ENCODE measurements around the gene APH1A. TPM values are rescaled to one million over a fixed set of nuclear protein-coding genes. Genes with fewer than 3 reads are reported as not detected.

Gene APH1A
- total and polyA plus RNA-seq, 9 of the 15 experiments (the other 6 are each of a cell fraction or from before 2014, with no cell fraction given) = 5.6 to 123 (median 77.0) TPM

DNA sequence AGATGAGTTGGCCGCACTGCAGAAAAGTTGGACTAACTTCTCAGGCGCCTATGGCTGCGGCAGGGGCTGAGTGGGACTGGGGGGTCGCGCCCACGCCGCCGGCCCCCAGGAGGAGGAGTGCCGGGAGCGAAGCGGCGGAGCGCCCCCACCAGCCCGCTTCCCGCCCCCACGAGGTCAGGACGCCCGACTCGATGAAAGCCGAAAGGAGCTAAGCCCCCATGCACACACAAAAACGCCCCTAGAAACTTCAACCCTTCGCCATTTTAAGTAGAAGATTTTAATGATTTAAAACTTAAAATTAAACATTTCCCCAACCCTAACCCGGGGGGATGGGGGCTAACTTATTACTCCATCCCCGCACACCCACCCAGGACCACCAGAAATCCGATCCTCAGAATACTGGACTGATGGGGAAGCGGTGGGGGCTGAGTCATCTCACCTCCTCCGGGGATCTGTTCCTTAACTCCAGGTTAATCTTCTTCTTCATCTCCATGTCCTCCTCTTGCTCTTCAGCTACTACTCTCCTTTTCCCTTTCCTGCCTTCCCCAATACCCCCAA lies 33.4 kb downstream of the APH1A start (continued):
- TF ChIP-seq NFYB (IDR thresholded peaks at IDR 0.05; ENCODE audit: extremely low read depth, insufficient read length) (no peak), ZNF24 (IDR thresholded peaks at IDR 0.05) (no peak), POLR2AphosphoS5 (IDR thresholded peaks at IDR 0.05; ENCODE audit: control insufficient read depth, insufficient read depth, low read depth, low read length) (no peak), RBFOX2 (IDR thresholded peaks at IDR 0.05; ENCODE audit: low read depth, low read length) (peak; percentile 72), DIDO1 (tag; IDR thresholded peaks at IDR 0.05; ENCODE audit: low read depth) (no peak), ZNF444 (CRISPR knock-in tag; IDR thresholded peaks at IDR 0.05) (no peak), MXI1 (IDR thresholded peaks at IDR 0.05; ENCODE audit: low read depth, low read length) (0 out of 2 replicates have a peak, but pooled peaks have one; percentile 8), ZNF282 (CRISPR knock-in tag; IDR thresholded peaks at IDR 0.05) (0 out of 2 replicates have a peak, but pooled peaks have one; percentile 10), BRD4 (IDR thresholded peaks at IDR 0.05) (peak; percentile 3; the same call in 1 of the 2 replicates), ZSCAN32 (CRISPR knock-in tag; IDR thresholded peaks at IDR 0.05) (no peak), HMG20B (CRISPR knock-in tag; IDR thresholded peaks at IDR 0.05) (no peak), EGR1 (conservative IDR thresholded peaks at IDR 0.05) (peak; percentile 81)
- TF ChIP-seq, protein P1, sequence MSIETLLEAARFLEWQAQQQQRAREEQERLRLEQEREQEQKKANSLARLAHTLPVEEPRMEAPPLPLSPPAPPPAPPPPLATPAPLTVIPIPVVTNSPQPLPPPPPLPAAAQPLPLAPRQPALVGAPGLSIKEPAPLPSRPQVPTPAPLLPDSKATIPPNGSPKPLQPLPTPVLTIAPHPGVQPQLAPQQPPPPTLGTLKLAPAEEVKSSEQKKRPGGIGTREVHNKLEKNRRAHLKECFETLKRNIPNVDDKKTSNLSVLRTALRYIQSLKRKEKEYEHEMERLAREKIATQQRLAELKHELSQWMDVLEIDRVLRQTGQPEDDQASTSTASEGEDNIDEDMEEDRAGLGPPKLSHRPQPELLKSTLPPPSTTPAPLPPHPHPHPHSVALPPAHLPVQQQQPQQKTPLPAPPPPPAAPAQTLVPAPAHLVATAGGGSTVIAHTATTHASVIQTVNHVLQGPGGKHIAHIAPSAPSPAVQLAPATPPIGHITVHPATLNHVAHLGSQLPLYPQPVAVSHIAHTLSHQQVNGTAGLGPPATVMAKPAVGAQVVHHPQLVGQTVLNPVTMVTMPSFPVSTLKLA (conservative IDR thresholded peaks at IDR 0.05) = no peak
- TF ChIP-seq, protein P2, sequence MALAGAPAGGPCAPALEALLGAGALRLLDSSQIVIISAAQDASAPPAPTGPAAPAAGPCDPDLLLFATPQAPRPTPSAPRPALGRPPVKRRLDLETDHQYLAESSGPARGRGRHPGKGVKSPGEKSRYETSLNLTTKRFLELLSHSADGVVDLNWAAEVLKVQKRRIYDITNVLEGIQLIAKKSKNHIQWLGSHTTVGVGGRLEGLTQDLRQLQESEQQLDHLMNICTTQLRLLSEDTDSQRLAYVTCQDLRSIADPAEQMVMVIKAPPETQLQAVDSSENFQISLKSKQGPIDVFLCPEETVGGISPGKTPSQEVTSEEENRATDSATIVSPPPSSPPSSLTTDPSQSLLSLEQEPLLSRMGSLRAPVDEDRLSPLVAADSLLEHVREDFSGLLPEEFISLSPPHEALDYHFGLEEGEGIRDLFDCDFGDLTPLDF (CRISPR knock-in tag; IDR thresholded peaks at IDR 0.05) = no peak
- TF ChIP-seq, protein P3, sequence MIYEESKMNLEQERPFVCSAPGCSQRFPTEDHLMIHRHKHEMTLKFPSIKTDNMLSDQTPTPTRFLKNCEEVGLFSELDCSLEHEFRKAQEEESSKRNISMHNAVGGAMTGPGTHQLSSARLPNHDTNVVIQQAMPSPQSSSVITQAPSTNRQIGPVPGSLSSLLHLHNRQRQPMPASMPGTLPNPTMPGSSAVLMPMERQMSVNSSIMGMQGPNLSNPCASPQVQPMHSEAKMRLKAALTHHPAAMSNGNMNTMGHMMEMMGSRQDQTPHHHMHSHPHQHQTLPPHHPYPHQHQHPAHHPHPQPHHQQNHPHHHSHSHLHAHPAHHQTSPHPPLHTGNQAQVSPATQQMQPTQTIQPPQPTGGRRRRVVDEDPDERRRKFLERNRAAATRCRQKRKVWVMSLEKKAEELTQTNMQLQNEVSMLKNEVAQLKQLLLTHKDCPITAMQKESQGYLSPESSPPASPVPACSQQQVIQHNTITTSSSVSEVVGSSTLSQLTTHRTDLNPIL (CRISPR knock-in tag; IDR thresholded peaks at IDR 0.05) = no peak
- TF ChIP-seq, protein P4, sequence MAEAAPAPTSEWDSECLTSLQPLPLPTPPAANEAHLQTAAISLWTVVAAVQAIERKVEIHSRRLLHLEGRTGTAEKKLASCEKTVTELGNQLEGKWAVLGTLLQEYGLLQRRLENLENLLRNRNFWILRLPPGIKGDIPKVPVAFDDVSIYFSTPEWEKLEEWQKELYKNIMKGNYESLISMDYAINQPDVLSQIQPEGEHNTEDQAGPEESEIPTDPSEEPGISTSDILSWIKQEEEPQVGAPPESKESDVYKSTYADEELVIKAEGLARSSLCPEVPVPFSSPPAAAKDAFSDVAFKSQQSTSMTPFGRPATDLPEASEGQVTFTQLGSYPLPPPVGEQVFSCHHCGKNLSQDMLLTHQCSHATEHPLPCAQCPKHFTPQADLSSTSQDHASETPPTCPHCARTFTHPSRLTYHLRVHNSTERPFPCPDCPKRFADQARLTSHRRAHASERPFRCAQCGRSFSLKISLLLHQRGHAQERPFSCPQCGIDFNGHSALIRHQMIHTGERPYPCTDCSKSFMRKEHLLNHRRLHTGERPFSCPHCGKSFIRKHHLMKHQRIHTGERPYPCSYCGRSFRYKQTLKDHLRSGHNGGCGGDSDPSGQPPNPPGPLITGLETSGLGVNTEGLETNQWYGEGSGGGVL (CRISPR knock-in tag; IDR thresholded peaks at IDR 0.05) = no peak
- TF ChIP-seq, protein P5, sequence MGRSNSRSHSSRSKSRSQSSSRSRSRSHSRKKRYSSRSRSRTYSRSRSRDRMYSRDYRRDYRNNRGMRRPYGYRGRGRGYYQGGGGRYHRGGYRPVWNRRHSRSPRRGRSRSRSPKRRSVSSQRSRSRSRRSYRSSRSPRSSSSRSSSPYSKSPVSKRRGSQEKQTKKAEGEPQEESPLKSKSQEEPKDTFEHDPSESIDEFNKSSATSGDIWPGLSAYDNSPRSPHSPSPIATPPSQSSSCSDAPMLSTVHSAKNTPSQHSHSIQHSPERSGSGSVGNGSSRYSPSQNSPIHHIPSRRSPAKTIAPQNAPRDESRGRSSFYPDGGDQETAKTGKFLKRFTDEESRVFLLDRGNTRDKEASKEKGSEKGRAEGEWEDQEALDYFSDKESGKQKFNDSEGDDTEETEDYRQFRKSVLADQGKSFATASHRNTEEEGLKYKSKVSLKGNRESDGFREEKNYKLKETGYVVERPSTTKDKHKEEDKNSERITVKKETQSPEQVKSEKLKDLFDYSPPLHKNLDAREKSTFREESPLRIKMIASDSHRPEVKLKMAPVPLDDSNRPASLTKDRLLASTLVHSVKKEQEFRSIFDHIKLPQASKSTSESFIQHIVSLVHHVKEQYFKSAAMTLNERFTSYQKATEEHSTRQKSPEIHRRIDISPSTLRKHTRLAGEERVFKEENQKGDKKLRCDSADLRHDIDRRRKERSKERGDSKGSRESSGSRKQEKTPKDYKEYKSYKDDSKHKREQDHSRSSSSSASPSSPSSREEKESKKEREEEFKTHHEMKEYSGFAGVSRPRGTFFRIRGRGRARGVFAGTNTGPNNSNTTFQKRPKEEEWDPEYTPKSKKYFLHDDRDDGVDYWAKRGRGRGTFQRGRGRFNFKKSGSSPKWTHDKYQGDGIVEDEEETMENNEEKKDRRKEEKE (IDR thresholded peaks at IDR 0.05; ENCODE audit: borderline replicate concordance in 1 of 2, control insufficient read depth in 1 of 2, low read depth in 2 of 2, low read length in 1 of 2) = no peak
- TF ChIP-seq, protein P6, sequence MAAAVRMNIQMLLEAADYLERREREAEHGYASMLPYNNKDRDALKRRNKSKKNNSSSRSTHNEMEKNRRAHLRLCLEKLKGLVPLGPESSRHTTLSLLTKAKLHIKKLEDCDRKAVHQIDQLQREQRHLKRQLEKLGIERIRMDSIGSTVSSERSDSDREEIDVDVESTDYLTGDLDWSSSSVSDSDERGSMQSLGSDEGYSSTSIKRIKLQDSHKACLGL (CRISPR knock-in tag; IDR thresholded peaks at IDR 0.05; ENCODE audit: borderline replicate concordance, poor library complexity, severe bottlenecking) = no peak

Data from K562 (cell line).